Fibroblast of skin of back (primary cell): ENCODE results near the gene NKTR.

ENCODE experiments used
- DNase-seq: peaks from one replicate; pipeline ENCODE4 v3.0.0-alpha.2; 2013

Gene NKTR

DNA sequence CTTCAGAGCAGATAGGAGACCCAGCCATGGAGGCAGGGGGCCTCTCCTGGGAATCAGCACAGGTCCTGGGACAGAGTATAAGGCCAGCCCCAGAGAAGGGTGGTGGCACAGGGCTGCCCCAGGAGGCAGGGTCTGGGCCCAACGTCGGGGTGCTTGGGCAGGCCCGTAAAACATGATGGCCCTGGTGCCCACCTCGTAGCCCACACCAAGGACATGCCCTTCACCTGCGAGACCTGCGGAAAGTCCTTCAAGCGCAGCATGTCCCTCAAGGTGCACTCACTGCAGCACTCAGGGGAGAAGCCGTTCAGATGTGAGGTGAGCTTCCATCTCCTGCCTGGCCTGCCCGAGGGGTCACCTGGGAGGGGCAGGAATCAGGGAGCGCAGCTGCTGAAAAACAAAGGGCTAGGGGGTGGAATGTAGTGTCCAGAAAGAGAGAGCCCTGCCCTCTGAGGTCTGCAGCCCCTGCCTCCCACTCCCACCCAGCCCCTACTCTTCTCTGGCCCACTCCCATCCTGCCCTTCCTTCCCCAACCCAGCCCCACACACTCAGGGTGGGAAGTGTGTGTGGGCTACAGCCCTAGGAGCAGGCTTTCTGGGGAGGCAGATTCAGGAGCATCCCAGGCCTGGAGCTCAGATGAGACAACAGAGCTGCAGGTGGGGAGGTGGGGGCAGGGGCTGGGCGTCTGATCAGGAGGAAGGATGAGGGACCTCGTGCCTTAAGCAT is 62.5 kb downstream of the NKTR start:
- DNase-seq: no peak

- no peak for DNase-seq
Measured at GRCh38 chr3:42663581-42664437, 63.3 kb downstream of the NKTR start.

DNA sequence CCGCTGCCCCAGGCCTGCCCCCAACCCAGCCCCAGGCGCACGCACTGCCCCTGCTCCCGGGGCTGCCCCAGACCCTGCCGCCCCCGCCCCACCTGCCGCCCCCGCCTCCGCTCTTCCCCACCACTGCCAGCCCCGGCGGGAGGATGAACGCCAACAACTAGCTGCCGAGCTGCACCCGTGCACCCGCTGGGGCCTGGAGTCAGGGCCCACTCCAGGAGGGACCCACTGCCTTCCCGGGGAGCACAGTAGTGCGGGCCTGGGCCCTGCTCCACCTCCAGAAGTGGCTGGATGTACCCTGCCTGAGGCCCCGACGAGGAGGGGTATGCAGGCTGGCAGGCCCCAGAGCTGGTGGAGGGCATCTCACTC is 63.9 kb downstream of the NKTR start:
- no peak for DNase-seq

GRCh38 chr3:42665050-42665878 is 64.8 kb downstream of the NKTR start:
- no peak for DNase-seq

GRCh38 chr3:42666022-42666421 is 65.5 kb downstream of the NKTR start:
- no peak for DNase-seq

- DNase-seq: no peak
Measured at GRCh38 chr3:42666577-42666998, 66.1 kb downstream of the NKTR start.

DNA sequence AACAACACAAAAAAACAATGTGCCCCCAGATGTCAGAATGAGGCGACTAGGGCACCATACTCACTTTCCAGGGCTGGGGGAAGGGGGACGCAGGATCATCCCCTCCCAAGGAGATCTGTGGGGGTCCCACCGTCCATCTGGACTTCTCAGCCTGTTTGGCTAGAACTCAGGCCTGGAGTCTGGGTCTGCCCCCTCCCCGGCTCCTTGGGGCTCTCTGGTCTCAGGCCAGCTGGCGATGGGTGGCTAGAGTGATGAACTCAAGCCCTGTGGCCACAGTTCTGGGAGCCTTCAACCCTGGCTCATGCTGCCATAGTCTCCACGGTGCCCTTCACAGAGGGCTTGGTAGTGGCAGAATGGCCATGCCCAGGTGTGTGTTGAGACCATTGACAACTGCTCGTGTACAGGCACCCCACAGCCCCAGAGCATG is 66.6 kb downstream of the NKTR start:
- no peak for DNase-seq

- no peak for DNase-seq
Measured at GRCh38 chr3:42667523-42668412, 67.3 kb downstream of the NKTR start.

DNA sequence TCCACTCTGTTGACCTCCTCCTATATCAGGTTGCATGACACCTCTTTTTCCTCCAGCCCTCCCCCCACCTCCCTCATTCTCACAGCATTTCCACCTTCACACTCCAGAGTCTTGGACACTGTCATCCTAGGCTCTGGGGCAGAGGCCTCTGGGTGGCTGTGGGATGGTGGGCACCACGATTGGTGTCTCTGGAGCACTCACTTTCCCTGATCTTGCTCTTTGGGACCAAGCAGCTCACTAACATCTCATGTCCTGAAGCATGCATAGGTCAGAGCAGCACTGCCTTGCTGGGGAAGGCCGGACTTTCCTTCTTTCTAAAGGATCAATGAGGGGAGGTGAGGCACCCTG is 67.9 kb downstream of the NKTR start:
- DNase-seq: no peak

DNA sequence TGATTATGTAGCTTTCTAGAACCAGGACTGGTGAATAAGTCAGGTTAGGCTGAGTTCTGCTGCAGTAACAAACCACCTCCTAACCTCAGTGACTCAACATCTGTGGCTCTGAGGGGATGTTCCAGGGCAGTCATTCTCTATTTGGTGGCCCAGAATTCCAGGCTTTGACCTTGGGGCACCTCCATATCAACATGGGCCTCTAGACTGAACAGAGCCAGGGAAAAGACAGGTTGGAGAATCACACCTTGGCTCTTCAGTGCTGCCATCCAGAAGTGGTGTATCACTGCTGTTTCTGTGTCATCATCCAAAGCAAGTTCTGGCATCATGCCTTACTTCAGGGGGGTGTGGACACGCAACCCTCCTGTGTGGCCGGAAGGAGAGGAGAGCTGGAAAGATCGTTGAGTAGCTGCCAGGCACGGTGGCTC is 68.3 kb downstream of the NKTR start:
- no peak for DNase-seq

- no peak for DNase-seq
Measured at GRCh38 chr3:42670051-42670576, 69.6 kb downstream of the NKTR start.

GRCh38 chr3:42670670-42671069 is 70.2 kb downstream of the NKTR start:
- no peak for DNase-seq

- no peak for DNase-seq
Measured at GRCh38 chr3:42672515-42672914, 72.0 kb downstream of the NKTR start.

- no peak for DNase-seq
Measured at GRCh38 chr3:42673082-42673481, 72.6 kb downstream of the NKTR start.

DNA sequence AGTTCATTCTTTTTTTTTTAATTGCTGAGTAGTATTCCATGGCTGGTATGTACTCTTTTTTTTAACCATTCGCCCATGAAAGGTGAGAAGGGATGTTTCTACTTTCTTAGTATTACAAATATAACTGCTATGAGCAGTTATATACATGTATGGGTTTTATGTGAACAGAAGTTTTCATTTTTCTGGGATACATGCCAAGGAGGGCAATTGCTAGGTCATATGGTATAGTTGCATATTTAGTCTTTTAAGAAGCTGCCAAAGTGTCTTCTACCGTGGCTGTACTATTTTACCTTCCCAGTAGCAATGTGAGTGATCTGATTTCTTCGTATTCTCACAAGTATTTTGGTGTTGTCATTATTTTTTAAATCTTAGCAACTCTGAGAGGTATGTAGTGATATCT is 73.7 kb downstream of the NKTR start:
- no peak for DNase-seq

DNA sequence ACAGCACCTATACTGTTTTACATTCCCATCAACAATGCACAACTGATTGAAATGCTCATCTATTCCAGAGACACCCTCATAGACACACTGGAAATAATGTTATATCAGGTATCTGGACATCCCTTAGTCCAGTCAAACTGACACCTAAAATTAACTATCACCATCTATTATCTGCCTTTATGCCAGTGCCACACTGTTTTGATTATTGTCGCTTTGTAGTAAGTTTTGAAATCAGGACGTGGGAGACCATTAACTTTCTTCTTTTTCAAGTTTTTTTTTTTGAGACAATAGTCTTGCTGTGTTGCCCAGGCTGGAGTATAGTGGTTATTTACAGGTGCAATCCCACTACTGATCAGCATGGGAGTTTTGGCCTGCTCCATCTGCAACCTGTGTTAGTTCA is 75.4 kb downstream of the NKTR start:
- DNase-seq: no peak

DNA sequence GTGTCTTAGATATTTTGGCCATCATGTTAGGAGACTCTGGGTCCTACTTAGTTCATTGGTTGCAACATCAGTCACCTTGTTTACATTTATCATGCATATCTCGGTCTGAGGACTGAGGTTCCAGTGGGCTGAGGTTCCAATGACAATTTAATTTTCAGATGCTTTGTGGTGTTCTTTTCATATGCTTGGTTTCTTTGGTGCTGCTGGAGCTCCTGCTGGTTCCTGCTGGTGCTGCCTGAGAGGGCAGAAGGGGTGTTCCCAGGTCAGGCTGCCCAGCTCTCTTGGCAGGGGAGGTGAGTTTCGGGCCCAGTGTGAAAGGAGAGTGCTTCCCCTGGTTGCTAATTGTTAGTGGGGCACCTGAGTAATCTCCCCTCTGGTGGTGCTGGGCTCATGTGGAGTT is 78.0 kb downstream of the NKTR start:
- no peak for DNase-seq

DNA sequence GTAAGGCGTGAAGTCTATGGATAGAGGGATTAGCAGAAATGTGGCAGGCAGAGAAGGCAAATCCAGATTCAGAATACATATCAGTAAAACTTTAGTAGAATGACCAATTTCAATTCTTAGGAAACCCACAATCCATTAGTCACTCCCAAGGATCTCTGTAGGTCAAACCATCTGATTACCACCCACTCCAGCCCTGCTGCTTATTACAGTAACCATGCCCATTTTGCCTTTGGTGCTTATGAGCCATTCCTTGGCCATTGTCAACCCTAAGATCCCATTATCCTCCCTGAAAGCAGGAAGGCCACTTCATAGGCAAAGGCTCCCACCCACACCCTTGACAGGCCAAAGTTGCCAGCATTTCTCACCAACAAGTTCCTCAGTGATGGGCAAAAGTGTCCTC is 79.8 kb downstream of the NKTR start:
- DNase-seq: no peak

- no peak for DNase-seq
Measured at GRCh38 chr3:42680806-42681205, 80.3 kb downstream of the NKTR start.

- no peak for DNase-seq
Measured at GRCh38 chr3:42681361-42682038, 81.0 kb downstream of the NKTR start.
